Dermis microvascular lymphatic vessel endothelial cell (primary cell): Measurements from ENCODE around the gene MVB12B. TPM values are rescaled to one million over a fixed set of nuclear protein-coding genes. Genes with fewer than 3 reads are reported as not detected.
"Not testable (repeated sequence)": the region's sequence is repeated elsewhere in the genome, so short reads cannot be mapped to it uniquely, and the experiment has no call there.

ENCODE experiments used
- DNase-seq, 2 donors: peaks; one replicate each; pipeline versions ENCODE4 v3.0.0 to v3.0.0-alpha.2; 2010; ENCODE audit warnings: low read depth in 2 of 2
- total RNA-seq: library from RNA; depleted of rRNA; stranded (reverse); fragments of >200 nt; gene quantifications from 2 replicates; pipeline ENCODE4 v1.2.1, GENCODE V29; 2014

Gene MVB12B
- total RNA-seq, 1 donor from 2014 or later: 8.6 TPM

DNA sequence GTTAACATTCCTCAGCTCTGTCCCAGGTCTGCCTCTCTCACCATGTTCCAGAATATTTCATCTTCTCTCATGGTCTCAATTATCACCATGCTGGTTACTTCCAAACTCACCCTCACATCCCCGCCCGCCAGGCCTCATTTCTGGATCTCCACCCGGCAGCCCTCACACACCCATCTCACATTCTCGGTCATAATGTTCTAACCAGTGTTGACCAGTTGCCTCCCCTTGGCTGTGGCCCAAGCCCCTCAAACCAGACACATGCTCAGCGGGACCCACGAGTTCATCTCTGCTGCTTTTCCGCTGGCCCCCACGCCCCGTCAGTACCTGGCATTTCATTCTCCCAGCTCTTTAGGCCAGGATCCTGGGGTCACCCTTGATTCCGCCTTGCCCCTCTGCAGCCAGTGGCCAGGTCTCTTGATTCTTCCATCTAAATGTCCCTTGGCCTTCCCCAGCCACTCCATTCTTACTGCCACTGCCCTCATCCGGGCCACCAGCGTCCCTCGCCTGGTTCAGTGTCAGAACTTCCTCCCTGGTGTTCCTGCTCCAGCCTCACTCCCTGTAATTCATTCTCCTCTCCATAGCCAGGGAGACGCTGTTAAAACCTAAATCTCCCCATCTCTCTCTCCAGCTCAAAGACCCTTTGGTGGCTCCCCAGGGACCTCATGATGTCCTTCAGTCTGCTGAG, 141.7 kb downstream of the MVB12B start:
- no peak for DNase-seq

DNA sequence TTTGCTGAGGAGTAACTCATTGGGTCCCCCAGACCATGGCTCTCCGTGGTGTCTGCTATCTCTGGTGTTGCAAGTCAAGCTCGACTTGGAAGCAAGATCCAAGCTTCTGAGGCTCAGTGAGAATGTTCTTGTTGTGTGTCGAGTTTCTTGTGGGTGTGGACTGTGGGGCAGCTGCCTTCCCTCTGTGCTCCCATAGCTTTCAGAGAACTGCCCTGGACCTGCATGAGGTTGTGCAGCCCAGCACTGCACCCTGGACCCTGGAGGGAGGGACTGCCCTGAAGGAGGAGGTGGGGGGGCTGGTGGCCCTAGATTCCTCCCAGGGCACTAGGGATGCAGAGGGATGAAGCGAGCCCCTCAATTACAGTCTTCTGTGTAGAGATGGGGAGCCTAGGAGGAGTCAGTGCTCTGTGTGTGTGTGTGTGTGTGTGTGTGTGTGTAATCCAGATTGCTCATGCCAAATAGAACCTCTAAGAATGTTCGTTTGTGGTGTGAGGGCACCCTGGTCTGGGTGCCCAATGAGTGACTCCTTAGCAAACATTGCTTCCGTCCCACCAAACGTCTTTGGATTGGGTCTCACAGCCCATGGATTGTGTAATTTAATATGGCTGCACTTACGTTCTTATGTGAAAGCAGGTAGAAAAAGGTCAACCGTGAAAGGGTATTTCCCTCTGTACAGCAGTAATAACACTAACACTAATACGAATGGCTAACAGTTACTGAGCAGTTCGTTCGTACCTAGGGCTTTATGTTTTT, 143.8 kb downstream of the MVB12B start:
- DNase-seq: no peak

DNA sequence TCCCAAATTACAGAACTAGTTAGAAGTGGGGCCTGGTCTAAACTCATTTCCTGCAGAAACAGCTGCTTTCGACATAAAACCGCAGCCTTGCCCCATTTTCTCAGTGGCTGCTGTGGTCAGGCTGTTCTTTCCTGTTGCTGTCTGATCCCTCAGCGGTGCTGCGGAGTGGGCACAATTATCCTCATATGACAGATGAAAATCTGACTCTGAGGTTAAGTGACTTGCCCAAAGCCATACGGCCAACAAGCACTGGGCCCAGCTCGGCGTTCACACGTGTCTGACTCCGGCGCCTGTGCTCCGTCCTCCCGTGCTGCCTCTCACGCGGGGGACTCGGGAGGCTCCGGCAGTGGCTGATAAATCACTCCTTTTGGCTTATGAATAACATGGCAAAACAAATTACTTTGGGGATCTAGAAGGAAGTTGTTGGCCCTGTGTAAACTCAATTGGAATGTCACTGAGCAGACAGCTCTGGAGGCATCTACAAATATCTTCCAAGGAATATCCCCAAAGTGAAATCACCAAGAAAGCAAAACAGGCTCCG, 144.5 kb downstream of the MVB12B start:
- peak in 1 of 2 donors; percentile 21 for DNase-seq

DNA sequence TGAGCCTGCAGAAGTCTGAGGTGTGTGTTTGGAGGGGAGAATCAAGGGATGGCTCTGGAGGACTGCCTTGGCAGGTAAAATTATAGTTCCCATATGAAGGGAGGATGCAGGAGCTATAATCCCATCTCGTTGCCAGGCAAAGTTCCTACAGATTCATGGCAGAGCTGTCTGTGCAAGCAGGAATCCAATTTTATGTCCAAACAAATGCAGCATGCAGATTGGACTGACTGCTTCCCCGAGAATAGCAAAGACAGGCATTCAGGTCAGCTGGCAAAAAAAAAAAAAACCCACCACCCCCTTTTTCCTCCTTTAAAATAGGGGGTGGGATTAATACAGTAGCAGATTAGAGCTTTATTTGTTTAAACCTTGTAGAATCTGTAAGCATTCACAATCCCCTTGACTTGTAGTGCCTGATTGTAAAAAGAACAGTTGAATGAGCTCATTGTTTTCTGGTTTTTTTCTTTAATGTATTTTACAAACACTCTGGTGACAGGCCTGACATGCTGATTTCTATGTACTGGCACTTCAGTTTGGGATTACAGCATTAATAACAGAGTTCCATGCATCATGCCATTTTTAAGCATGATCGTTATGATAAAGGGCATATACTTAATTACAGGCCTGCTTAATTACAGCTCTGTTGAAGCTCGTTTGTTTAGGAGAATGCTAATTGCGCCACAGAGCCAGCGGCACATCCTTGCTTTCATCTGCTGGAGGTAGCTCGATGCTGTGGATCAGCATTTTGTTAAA, 145.7 kb downstream of the MVB12B start:
- no peak for DNase-seq

DNA sequence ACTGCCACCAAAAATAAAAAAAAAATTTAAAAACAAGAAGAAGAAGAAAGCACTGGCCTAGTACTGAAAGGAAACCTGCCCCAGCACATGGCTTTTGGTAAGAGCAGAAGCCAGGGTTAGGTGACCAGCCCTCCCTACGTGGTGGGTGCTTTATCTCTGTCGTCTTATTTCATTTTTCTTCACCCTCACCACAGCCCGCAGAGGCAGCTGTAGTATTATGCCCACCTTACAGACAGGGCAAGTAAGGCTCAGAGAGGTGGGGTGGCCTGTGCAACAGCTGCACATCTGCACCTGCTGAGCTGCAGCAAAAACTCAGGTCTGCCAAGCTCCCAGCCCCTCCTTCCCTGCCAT, 146.3 kb downstream of the MVB12B start:
- no peak for DNase-seq

DNA sequence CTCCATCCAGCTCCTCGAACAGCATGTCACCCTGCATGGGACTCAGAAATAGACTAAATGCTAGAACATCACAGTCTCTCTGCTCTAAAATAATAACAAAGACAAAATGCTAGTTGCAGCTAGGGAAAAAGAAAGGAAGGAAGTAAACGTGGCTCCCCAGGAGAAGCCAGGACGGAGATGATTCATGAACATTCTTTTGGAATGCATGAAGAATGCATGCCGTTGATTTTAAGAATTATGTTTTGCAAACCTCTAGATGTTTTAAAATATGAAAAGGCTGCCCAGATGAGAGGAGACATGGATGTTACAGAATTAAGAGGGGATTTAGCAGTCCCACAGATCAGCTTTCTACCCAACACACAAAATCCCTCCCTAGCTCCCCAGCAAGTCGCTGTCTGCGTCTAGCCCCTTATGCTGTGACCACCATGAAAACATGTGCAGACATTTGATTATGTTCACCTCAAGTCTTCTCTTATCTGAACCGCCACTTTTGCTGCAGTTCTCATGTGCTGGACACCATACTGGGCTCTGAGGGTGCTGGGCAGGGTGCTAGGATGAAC, 147.7 kb downstream of the MVB12B start:
- DNase-seq: peak in 1 of 2 donors; percentile 71

DNA sequence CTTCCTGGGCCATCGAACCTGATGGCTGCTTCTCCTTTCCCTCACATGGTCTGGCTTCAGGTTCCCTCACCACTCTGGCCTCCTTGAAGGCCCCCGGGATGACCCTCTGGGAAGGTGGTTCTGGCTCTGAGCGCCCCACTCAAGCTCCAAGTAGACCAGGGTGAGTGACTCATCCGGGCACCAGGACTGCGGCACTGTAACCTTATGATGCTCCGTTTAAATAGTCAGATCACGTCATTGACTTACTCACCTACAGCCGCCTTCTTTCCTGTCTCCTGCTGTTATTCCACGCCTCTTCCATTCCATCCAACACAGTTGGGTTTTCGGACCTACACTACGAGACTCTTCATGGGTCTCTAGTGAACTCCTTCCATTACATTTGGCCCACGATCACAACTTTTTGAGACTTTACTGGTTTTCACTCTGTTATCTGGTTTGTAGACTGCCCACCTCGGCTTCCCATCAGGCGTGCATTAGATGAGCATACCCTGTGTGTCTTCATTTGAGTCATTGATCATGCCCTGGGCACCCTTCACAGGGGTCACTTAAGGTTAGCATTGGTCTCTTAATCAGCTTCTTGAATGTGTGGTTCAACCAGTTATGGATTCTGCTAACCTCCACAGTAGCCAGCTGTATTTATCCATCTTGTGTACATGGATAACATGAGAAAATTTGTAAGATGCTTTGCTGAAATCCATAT, 148.3 kb downstream of the MVB12B start:
- peak; percentile 17 to 85 for DNase-seq

DNA sequence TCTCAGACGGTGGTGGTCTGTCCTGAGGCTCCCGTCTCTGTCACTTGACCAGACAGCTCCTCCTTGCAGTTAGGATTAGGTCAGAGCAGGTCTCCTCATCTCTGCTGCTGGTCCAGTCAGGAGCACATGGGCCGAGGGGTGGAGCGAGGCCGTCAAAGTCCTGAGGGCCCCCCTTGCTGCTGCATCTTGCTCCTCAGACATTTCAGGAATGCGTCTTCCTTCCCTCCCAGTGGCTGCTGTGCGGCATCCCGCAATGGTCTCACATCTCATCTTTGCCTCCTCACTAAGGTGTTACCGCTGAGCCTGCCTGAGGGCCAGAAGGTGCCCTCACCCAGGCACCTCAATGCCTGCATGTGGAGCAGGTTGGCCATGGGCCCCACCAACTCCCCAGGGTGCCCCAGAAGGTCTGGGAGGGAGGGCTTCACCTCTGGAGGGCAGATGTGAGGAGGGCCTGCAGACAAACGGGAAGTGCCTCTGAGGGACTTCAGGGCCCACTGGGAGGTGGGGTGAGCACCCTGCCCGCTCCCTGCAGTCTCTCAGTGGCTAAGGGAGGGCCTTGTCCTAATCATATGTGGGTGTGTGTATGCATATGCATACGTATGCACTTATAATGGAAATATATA, 149.4 kb downstream of the MVB12B start:
- DNase-seq: no peak

DNA sequence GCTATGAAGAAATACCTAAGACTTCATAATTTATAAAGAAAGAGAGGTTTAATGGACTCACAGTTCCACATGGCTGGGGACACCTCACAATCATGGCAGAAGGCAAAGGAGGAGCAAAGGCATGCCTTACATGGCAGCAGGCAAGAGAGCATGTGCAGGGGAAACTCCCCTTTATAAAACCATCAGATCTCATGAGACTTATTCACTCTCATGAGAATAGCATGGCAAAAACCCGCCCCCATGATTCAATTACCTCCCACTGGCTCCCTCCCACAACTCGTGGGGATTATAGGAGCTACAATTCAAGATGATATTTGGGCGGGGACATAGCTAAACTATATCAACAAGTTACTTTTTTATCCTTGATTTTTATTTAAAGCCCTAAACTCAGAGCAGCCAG, 150.8 kb downstream of the MVB12B start:
- DNase-seq: not testable (repeated sequence)

DNA sequence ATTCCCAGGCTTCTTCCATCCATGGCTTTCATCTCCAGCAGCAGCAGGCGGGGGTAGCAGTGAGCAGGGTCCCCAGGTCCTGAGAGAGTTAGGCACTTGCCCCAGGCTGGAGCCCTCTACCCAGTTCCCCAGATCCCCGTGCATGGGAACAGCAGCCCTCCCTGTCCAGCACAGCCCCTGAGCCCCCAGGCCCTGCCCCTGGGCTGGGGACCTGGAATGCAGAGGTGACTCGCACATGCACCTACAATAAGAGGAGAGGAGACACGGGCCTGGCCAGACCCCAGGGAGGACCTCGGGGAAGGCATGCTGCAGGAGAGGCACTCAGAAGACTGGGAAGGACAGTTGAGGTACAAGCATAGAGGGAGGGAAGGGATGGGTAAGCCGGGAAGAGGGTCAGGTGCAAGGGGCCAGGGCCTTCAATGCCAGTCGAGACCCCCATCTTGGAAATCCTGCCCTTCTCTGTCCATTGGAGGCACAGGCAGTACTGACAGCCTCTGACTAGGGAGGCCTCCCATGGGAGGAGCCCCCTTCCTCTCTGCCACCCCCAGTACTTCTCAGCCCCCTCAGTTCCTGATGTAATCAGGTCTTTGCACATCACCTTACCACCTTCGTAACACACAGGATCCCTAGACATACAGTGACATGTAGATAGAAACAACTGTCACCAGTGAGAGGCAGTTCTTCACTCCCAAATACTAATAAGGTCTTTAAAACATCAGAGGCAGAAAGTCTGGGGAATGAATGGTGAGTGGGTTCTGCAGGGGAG, 151.8 kb downstream of the MVB12B start:
- no peak for DNase-seq

DNA sequence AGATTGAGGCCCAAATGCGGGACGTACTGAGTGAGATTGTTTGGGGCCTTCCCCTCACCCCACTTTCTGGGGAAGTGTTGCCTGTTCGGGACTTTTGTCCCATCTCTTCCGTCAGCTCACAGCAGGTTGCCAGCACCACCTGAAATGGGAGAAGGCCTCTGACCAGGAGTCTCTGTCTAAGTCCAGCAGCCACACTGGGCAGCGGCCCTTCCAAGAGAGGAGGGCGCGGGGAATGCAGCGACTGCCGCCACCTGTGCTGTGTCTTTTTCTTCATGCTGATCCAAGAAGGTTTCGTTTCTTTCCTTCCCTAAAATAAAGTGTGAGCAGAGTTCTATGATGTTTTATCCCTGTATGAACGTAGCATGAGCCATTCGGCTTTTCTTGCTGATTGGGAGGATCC, 152.9 kb downstream of the MVB12B start:
- no peak for DNase-seq

DNA sequence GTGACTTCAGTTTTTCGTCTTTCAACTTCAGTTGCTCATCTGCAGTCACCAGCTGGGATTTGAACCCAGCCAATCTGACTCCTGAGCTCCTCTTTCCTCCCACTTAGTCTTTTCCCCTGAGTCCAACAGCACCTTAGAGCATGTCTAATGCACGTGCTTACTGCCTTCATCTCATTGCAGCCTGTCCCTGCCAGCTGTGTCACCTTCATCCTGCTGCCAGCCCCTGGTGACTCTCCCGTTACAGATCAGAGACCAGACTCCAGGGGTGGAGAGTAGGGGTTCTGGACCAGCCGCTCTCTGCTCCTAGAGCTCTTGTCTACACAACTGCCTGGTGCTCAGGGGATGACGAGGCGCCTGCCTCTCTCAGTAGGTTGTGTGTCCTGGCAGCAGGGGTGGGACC, 154.2 kb downstream of the MVB12B start:
- no peak for DNase-seq

DNA sequence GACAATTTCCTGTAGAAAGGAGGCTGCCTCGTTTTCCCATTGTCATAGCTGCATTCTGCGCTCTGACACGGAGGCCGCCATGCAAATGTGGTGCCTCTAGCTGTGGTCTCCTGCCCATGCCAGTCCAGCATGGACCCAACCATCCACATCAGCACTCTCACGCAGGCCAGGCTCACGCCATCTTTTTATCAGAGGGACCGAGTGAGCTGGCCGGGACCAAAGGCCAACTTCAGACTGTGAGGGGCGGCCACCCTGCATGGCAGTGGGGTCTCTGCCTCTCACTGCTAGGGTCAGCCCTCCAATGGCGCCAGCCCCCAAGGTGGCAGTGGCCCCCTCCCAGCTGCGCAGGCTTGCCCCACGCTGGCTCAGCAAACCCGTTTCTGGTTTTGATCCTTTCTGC, 155.2 kb downstream of the MVB12B start:
- no peak for DNase-seq

DNA sequence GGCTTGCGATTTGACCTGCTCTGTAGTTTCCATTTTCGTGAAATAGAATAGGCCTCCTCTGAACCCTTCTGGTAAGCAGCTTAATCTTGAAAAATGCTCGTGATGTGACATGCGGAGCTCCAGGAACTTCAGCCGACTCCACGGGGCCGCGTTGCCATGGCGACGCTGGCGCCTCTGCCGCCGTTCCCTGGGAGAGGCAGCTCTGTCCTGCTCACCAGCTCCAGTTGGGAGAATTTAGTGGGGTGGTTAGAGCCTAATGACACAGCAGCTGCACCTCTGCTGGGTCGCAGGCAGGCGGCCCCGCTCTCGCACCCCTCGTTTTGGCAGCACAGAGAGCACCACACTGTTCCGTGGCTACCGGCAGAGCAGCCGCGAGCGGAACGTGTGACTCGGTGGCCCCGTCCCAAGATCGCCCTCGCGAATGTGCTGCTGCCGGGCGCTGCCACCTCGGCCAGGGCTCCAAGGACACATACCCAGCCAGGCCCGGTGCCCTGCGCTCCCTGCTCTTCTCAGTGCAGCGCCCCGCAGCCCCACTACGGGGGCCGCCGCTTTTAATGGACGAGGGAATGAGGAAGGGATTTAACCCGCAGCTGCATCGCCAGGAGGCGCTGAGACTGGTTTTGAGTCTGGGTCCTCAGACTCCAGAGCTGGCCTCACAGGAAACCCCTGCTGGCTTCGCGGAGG, 155.9 kb downstream of the MVB12B start:
- no peak for DNase-seq

DNA sequence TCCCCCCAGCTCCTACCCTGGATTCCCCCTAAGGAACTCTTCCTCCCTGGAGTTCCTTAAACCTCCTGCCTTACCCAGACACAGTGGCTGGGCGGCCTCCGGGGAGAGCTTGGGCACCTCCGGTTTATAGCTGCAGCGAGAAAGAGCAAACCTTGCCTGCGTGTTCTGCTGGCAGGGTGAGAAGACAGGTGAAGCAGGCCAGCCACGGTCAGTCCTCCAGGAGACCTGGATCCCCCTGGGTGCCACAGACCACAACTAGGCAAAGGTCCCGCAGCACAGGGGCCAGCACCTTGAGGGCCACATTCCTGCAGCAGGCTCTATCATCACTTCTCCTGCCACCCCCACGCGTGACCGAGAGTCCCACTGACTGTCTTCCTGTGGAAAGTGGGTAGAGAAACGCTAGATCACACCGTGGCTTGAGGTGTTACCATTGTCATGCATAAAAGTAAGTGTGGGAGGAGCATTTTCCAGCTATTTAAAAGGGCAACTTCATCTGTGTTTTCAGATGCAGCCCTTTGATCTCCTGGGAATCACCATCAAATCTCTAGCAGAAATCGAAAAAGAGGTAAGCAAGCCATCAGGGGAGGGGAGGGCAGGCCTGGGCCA, 156.9 kb downstream of the MVB12B start:
- DNase-seq: no peak

DNA sequence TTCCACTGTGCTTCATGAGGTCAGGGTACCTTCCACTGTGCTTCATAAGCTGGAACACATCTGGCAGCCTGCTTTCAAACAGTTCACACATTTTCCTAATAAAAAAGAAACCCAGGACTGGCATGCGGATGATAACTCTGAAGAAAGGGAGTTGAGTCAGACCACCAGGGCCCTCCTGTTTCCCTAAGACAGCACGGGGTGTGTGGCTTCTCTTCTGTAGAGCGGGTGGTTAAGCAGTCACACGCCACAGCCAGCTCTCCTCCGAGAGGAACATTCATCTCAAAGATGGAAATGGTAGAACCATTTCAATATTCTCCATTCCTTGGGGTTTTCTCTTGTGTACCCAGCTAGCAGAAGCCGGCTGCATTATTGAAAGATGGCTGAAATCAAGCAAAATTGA, 159.0 kb downstream of the MVB12B start:
- DNase-seq: no peak

DNA sequence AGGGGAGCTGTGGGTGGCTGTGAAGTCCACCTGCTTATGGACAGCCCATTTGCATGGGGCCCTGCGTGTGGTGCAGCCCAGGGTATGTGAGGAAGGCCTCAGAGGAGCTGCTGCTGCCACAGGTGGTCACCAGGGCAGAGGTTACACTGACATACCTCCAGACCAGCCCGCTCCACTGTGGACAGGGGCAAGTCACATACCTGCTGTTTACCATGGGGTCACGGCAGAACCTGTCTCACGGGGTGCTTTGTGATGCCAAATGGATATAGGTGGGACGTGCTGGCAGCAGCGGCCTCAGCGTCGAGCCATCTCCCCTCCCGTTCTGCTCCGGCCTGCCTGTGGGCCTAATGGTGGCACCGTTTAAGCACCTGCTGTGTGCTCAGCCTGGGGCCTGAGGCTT, 159.6 kb downstream of the MVB12B start:
- DNase-seq: no peak

DNA sequence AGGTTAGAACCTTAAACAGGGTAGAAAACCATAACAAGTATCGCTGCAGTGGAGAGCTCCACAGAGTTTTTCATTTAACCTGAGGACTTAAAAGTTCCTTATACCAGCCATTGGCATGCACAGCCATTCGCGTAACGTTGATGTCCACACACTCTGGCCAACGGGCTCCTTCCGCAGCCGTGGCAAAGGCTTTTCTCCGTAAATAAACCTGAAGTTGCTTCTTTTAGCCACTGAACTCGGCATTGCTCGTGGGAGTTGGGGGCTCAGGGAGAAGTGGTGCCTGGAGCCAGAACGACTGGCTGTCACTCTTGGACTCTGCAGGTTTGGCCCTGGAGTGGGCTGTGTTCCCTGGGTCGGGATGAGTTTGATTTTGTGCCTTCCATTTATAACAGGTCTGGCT, 161.2 kb downstream of the MVB12B start:
- DNase-seq: no peak

DNA sequence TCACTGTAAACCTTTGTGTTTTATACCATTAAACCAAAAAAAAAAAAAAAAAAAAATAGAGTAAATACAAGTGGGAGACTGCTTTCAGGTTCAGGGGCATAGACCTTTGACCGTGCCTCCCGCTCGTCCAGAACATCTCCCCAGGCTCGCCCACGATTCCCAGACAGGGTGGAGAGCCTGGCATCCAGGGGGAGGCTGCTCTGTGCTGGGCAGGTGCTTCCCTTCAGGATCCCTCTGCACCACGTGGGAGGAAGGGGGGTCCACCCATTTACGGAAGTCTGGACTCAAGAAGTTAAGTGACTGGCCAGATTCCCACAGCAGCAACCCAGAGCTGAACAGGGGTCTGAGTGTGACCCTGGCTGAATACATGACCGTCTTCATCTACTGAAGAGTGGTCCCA, 161.7 kb downstream of the MVB12B start:
- peak in 1 of 2 donors; percentile 30 for DNase-seq
